Omental fat pad (tissue), 4 donors: ENCODE results near the gene MAPK12. TPM values are rescaled to one million over a fixed set of nuclear protein-coding genes. Genes with fewer than 3 reads are reported as not detected.
A peak's percentile ranks its signal among the peaks of the same experiment; 100 is the strongest.

Experiments used
- ATAC-seq: fragments of 150-250 bp; one replicate; pipeline ENCODE4 v1.9.1; 2016; ENCODE audit warnings: mild to moderate bottlenecking, moderate library complexity; ENCODE audit not compliant: low FRiP score
- DNase-seq: peaks from one replicate; pipeline ENCODE4 v3.0.0-alpha.2; 2019; ENCODE audit warnings: low spot score
- CTCF ChIP-seq, 3 donors: fragments of 450-650 bp; IDR thresholded peaks; one replicate each; pipeline ENCODE4 v1.5.1; 2016 to 2017; ENCODE audit warnings: antibody characterized with exemption in 3 of 3, mild to moderate bottlenecking in 3 of 3, moderate library complexity in 2 of 3
- total RNA-seq, 4 donors: library from RNA; depleted of rRNA; stranded (reverse); fragments of >200 nt; gene quantifications; one replicate each; pipeline ENCODE4 v1.1.0, GENCODE V29; 2016

MAPK12 gene
- total RNA-seq, 4 donors from 2014 or later = 7.9 to 31.1 (median 17.8) TPM

- TF ChIP-seq CTCF (IDR thresholded peaks at IDR 0.05) = no peak
- ATAC-seq (no peak), DNase-seq (no peak)
Measured at GRCh38 chr22:50246242-50247175, 15.0 kb downstream of the MAPK12 start.

GRCh38 chr22:50245214-50246072 lies 16.0 kb downstream of the MAPK12 start:
- no peak for ATAC-seq
- no peak for TF ChIP-seq CTCF (IDR thresholded peaks at IDR 0.05)
- DNase-seq = no peak

GRCh38 chr22:50244420-50245213 lies 16.9 kb downstream of the MAPK12 start, which contains the start of gene TUBGCP6:
Gene TUBGCP6, minus strand, starts transcription at chr22:50245023. Its CDS starts 564 bp downstream, at chr22:50244459.
- TF ChIP-seq CTCF (IDR thresholded peaks at IDR 0.05) = no peak
- peak; percentile 80 for ATAC-seq
- DNase-seq = peak; percentile 84

- TF ChIP-seq CTCF (IDR thresholded peaks at IDR 0.05) = no peak
- DNase-seq = no peak
- no peak for ATAC-seq
Measured at GRCh38 chr22:50243685-50244419, 17.6 kb downstream of the MAPK12 start.

- ATAC-seq (no peak), DNase-seq (no peak)
- no peak for TF ChIP-seq CTCF (IDR thresholded peaks at IDR 0.05)
Measured at GRCh38 chr22:50242406-50242949, 19.0 kb downstream of the MAPK12 start.

GRCh38 chr22:50238755-50239154 lies 22.7 kb downstream of the MAPK12 start:
- ATAC-seq (no peak), DNase-seq (no peak)
- TF ChIP-seq CTCF (IDR thresholded peaks at IDR 0.05) = no peak
